Smooth muscle cell (in vitro differentiated cells): ENCODE measurements around the gene IL1R2. TPM values are rescaled to one million over a fixed set of nuclear protein-coding genes. Genes with fewer than 3 reads are reported as not detected.

ENCODE experiments used
- DNase-seq: peaks from one replicate; lab custom pipeline; 2025; ENCODE audit not compliant: unreplicated experiment; lab: John Stamatoyannopoulos, UW
- H2AFZ ChIP-seq: fragments of 200-600 bp; sonication (generic); 2 replicates; pipeline ENCODE4 v1.6.0; 2016; ENCODE audit warnings: antibody characterized with exemption, low read depth, mild to moderate bottlenecking
- H3F3A ChIP-seq: fragments of 200-600 bp; sonication (generic); 2 replicates; pipeline ENCODE4 v1.6.0; 2017; ENCODE audit warnings: antibody characterized with exemption, low read depth
- H3K27ac ChIP-seq: fragments of 200-600 bp; sonication (generic); 2 replicates; pipeline ENCODE4 v1.5.1; 2016; ENCODE audit warnings: low read depth, mild to moderate bottlenecking
- H3K27me3 ChIP-seq: fragments of 200-600 bp; sonication (generic); 2 replicates; pipeline ENCODE4 v1.6.1; 2016; ENCODE audit warnings: low read depth, mild to moderate bottlenecking
- H3K36me3 ChIP-seq: fragments of 200-600 bp; sonication (generic); 2 replicates; pipeline ENCODE4 v1.5.1; 2016; ENCODE audit warnings: low read depth
- H3K4me1 ChIP-seq: fragments of 200-600 bp; sonication (generic); 2 replicates; pipeline ENCODE4 v1.5.1; 2016; ENCODE audit warnings: low read depth
- H3K4me2 ChIP-seq: fragments of 200-600 bp; sonication (generic); 2 replicates; pipeline ENCODE4 v1.6.0; 2016; ENCODE audit warnings: mild to moderate bottlenecking
- H3K4me3 ChIP-seq: fragments of 200-600 bp; sonication (generic); 2 replicates; pipeline ENCODE4 v1.5.1; 2016; ENCODE audit warnings: mild to moderate bottlenecking
- H3K79me2 ChIP-seq: fragments of 200-600 bp; sonication (generic); 2 replicates; pipeline ENCODE4 v1.6.0; 2016; ENCODE audit warnings: low read depth, mild to moderate bottlenecking
- H3K9ac ChIP-seq: fragments of 200-600 bp; sonication (generic); 2 replicates; pipeline ENCODE4 v1.6.0; 2016; ENCODE audit warnings: low read depth
- H3K9me3 ChIP-seq: fragments of 200-600 bp; sonication (generic); replicated peaks from 2 replicates; pipeline ENCODE4 v1.5.1; 2016; ENCODE audit warnings: low read depth
- H4K20me1 ChIP-seq: fragments of 200-600 bp; sonication (generic); 2 replicates; pipeline ENCODE4 v1.6.0; 2016; ENCODE audit warnings: low read depth
- CTCF ChIP-seq: fragments of 200-600 bp; sonication (generic); IDR thresholded peaks from 2 replicates; pipeline ENCODE4 v1.5.1; 2017; ENCODE audit warnings: borderline replicate concordance, mild to moderate bottlenecking, antibody characterized with exemption; ENCODE audit not compliant: insufficient read depth, poor library complexity, severe bottlenecking
- WGBS: methylation state at CpG from one replicate; pipeline ENCODE4 v1.1.7; 2016; ENCODE audit warnings: low lambda C conversion rate; 5-methylcytosine and 5-hydroxymethylcytosine counted together
- polyA plus RNA-seq: library from polyadenylated mRNA; unstranded; fragments of >200 nt; fragmentation: Nextera tagmentation; extraction: Ambion mirVana; gene quantifications from 2 replicates; pipeline ENCODE4 v1.2.1, GENCODE V29; 2016
- total RNA-seq: library from RNA; depleted of rRNA; stranded (reverse); fragments of >200 nt; gene quantifications from 2 replicates; pipeline ENCODE4 v1.2.3, GENCODE V29; 2014

Gene IL1R2
- total and polyA plus RNA-seq, 2 experiments from 2014 or later = 0.42 to 4.2 TPM

- Histone ChIP-seq H3K4me2 (no peak overlapping the region), H3K79me2 (no peaks in the 10 kb centered on the region), H3K9ac (no peak overlapping the region), H3K4me3 (no peak overlapping the region), H3K9me3 (no peaks in the 10 kb centered on the region), H3K27ac (no peak overlapping the region), H3F3A (no peaks in the 10 kb centered on the region), H3K36me3 (no peaks in the 10 kb centered on the region), H3K27me3 (no peaks in the 10 kb centered on the region), H4K20me1 (no peaks in the 10 kb centered on the region), H2AFZ (no peak overlapping the region), H3K4me1 (no peaks in the 10 kb centered on the region)
- WGBS = over 99% methylated on average over 10 of the region's 10 CpGs
- DNase-seq = no peak
- no peak for TF ChIP-seq CTCF
Measured at GRCh38 chr2:102009557-102009956, 17.8 kb downstream of the IL1R2 start.

GRCh38 chr2:102010902-102011301 lies 19.1 kb downstream of the IL1R2 start:
- no peak for TF ChIP-seq CTCF
- no peaks in the 10 kb centered on the region for H3K4me1 ChIP-seq
- no peak overlapping the region for H3K4me3 ChIP-seq
- no peak overlapping the region for H3K4me2 ChIP-seq
- DNase-seq = no peak
- no peaks in the 10 kb centered on the region for H3K27me3 ChIP-seq
- no peaks in the 10 kb centered on the region for H4K20me1 ChIP-seq
- no peak overlapping the region for H3K9ac ChIP-seq
- H3F3A ChIP-seq = no peaks in the 10 kb centered on the region
- no peak overlapping the region for H3K27ac ChIP-seq
- H3K79me2 ChIP-seq = no peaks in the 10 kb centered on the region
- no peak overlapping the region for H2AFZ ChIP-seq
- H3K9me3 ChIP-seq = no peaks in the 10 kb centered on the region
- no peaks in the 10 kb centered on the region for H3K36me3 ChIP-seq
- 89% methylated on average over 6 of the region's 6 CpGs for WGBS

- H2AFZ ChIP-seq = no peak overlapping the region
- 88% methylated on average over 4 of the region's 4 CpGs for WGBS
- no peaks in the 10 kb centered on the region for H3K9me3 ChIP-seq
- no peaks in the 10 kb centered on the region for H3K79me2 ChIP-seq
- no peak overlapping the region for H3K9ac ChIP-seq
- H3K27ac ChIP-seq = no peak overlapping the region
- no peaks in the 10 kb centered on the region for H3K36me3 ChIP-seq
- no peak overlapping the region for H3K4me2 ChIP-seq
- H3K27me3 ChIP-seq = no peaks in the 10 kb centered on the region
- H3K4me3 ChIP-seq = no peak overlapping the region
- no peaks in the 10 kb centered on the region for H3K4me1 ChIP-seq
- H3F3A ChIP-seq = no peaks in the 10 kb centered on the region
- no peak for DNase-seq
- TF ChIP-seq CTCF = no peak
- no peaks in the 10 kb centered on the region for H4K20me1 ChIP-seq
Measured at GRCh38 chr2:102012061-102012614, 20.4 kb downstream of the IL1R2 start.
